Hematopoietic multipotent progenitor cell (in vitro differentiated cells): ENCODE data around the gene OVCH2. TPM values are rescaled to one million over a fixed set of nuclear protein-coding genes. Genes with fewer than 3 reads are reported as not detected.
A peak's percentile ranks its signal among the peaks of the same experiment; 100 is the strongest.
"Not testable (repeated sequence)": the region's sequence is repeated elsewhere in the genome, so short reads cannot be mapped to it uniquely, and the experiment has no call there.

Experiments
- DNase-seq, 3 donors: peaks; one replicate each; pipeline ENCODE4 v3.0.0-alpha.2; 2011 to 2015; ENCODE audit warnings: low read depth in 2 of 3, low spot score in 2 of 3
- total RNA-seq: library from RNA; depleted of rRNA; stranded (reverse); fragments of >200 nt; gene quantifications from one replicate; pipeline ENCODE4 v1.2.3, GENCODE V29; 2012

The OVCH2 gene, protein sequence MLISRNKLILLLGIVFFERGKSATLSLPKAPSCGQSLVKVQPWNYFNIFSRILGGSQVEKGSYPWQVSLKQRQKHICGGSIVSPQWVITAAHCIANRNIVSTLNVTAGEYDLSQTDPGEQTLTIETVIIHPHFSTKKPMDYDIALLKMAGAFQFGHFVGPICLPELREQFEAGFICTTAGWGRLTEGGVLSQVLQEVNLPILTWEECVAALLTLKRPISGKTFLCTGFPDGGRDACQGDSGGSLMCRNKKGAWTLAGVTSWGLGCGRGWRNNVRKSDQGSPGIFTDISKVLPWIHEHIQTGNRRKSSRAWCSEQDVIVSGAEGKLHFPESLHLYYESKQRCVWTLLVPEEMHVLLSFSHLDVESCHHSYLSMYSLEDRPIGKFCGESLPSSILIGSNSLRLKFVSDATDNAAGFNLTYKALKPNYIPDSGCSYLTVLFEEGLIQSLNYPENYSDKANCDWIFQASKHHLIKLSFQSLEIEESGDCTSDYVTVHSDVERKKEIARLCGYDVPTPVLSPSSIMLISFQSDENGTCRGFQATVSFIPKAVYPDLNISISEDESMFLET
- not detected for total RNA-seq

- no peak for DNase-seq
Observed at GRCh38 chr11:7706377-7706776, at the start of gene OVCH2. OVCH2 (minus strand) TSS chr11:7706477; CDS start chr11:7706394, 83 bp downstream.

DNA sequence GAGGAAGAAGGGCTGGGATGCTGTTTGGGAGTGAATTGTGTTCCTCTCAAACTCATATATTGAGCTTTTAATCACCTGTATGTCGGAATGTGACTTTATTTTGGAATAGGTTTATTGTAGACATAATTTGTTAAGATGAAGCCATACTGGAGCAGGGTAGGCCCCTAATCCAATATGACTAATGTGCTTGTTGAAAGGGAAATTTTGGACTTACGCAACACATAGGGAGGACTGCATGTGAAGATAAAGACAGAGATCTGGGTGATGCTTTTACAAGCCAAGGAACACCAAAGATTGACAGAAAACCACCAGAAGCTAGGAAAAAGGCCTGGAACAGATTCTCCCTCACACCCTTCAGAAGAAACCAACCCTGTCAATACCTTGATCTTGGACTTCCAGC is 43.2 kb upstream of the OVCH2 start:
- no peak for DNase-seq

GRCh38 chr11:7734767-7735166 is 28.5 kb upstream of the OVCH2 start:
- not testable (repeated sequence) for DNase-seq

DNA sequence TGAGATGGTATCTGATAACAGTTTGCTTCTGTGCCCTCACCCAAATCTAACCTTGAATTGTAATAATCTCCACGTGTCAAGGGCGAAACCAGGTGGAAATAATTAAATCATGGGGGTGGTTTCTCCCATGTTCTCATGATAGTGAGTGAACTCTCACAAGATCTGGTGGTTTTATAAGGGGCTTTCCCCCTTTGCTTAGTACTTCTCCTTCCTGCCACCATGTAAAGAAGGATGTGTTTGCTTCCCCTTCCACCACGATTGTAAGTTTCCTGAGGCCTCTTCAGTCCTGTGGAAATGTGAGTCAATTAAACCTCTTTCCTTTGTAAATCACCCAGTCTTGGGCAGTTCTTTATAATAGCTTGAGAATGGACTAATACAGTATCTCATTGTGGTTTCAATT is 8.5 kb upstream of the OVCH2 start:
- no peak for DNase-seq

DNA sequence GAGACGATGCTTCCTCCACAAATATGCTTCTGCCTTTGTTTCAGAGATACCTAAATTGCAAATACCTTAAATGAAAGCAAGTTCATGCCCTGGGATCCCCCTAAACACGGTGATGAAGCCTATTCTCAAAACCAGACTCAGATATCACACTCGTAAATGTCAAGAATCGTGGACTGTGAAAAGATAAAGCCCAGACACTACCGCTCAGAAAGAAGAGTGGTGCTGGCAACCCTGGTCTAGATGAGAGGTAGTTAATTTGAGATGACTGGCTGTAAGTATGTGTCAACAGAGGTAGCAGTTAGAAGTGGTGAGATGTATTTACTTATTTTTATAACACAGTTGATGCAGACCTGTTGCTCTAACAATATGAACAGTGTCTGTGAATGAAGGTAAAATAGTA is 2.5 kb downstream of the OVCH2 start:
- DNase-seq = no peak

- DNase-seq = no peak
Observed at GRCh38 chr11:7696424-7696823, 9.9 kb downstream of the OVCH2 start.

DNA sequence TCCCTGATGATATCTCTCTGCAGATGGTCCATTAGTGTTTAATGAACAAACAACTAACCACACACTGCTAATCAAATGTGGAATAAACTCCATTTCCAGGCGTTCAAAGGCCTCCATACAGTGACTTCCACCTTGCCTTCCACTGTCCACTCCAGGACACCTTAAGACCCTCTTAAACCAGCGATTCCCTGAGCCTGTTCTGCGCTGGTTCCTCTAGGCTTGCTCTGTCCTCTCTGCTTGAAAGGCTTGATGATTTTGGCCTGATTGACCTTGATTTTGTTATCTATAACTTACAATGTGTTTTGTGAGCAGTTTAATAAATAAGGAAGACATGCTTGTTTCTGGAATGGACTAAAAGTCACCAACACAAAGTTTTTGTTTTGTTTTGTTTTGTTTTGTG is 12.0 kb downstream of the OVCH2 start:
- no peak for DNase-seq

DNA sequence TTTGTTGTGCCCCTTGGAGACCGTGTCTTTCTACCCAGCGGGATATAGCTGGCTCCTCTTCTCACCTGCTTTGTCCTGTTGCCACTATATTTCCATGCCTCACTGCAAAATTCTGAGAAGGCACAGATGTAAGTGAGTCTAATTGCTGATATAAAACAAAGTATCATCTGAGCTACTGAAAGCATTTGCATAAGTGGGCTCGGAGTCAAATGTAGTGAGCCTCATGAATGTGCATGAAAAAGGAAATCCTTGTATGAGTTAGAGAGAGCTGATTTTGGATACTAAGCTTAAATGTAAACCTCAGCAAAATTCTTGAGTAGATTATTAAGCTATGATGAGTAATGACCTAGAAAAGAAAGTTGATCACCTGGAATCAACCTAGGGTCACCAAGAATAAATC is 13.9 kb downstream of the OVCH2 start:
- DNase-seq = no peak

DNA sequence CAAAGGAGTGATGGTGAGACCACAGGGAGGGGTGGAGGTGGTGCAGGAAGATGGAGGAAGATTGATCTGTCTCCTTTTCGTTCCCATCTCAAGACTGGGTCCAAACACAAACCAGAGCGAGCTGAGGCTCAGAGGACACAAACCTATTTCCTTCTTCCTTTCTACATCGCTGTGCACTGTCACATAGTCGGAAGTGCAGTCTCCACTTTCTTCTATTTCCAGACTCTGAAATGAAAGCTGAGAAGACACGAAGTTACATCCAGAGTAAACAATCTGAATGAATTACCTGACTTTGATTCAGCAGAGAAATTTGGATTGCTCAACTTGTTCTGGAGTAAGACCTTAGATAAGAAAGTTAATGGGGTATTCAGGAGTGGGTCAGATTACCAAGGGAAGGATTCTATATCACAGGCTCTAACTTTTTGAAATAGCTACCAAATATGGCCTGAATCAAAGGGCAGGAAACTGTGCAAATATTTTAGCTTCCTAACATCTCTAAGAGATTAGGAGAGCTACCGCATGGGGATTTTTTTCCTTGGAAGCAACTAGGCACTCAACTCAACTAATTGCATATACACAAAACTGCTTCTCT is 14.4 kb downstream of the OVCH2 start:
- DNase-seq = no peak

- no peak for DNase-seq
Observed at GRCh38 chr11:7690648-7691047, 15.6 kb downstream of the OVCH2 start.

DNA sequence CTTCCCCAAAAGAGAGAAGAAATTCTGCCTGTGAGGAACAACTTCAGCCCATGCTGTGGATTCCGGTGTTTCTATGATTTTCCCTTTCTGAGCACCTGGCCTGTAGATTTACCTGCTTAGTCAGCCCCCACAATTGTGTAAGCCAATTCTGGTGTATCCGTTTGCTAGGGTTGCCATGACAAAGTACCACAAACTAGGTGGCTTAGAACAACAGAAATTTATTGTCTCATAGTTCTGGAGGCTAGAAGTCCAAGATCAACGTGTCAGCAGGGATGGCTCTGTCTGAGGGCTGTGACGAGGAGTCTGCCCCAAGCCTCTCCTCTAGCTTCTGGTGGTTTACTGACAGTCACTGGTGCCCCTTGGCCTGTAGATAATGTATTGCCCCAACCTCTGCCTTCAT is 17.0 kb downstream of the OVCH2 start:
- no peak for DNase-seq

- DNase-seq = peak in 1 of 3 donors; percentile 45
Observed at GRCh38 chr11:7688238-7688826, 17.9 kb downstream of the OVCH2 start.

DNA sequence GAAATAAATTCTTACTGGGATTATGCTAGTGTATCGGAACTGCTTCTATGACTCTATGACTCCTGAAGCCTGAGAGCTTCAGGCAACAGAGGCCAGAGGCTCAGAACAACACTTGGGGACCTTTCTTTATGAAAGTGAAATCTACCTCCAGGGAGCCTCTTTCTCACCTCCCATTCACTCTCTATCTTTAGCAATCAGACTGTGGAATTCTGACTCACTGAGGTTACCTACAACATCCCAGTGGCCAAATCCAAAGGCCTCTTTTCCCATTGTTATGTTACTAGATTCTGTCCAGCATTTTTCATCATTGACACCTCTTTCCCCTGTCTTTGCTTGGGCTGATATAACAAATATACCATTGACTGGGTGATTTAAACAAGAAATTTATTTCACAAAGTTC is 18.9 kb downstream of the OVCH2 start:
- no peak for DNase-seq

DNA sequence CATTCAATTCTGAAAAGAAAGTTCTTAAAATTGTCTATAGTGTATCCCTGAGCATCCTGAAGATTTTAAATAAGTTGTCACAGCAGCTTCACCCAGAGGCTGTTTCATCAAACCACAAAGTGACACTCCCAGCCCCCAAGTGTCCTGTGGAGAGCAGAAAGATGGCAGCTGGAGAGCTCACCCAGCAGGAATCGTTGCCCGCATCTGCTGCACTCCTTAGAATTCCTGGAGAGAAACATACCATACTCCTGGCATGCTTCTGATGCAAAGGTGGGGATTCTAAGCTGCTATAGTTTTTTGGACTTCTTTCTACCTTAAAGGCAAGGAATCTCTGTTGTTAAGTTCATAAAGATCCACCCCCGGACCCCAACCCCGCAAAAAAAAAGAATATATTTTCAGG is 19.5 kb downstream of the OVCH2 start:
- no peak for DNase-seq

GRCh38 chr11:7683571-7683970 is 22.7 kb downstream of the OVCH2 start:
- no peak for DNase-seq

- no peak for DNase-seq
Observed at GRCh38 chr11:7677796-7678201, 28.5 kb downstream of the OVCH2 start.

DNA sequence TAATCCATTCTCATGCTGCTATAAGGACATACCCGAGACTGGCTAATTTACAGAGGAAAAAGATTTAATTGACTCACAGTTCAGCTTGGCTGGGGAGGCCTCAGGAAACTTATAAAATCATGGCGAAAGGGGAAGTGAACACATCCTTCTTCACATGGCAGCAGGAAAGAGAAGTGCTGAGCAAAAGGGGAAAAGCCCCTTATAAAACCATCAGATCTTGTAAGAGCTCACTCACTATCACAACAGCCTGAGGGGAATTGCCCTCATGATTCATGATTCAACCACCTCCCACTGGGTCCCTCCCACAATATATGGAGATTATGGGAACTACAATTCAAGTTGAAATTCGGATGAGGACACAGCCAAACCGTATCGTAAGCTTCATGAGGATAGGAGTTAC is 29.2 kb downstream of the OVCH2 start:
- DNase-seq = no peak

DNA sequence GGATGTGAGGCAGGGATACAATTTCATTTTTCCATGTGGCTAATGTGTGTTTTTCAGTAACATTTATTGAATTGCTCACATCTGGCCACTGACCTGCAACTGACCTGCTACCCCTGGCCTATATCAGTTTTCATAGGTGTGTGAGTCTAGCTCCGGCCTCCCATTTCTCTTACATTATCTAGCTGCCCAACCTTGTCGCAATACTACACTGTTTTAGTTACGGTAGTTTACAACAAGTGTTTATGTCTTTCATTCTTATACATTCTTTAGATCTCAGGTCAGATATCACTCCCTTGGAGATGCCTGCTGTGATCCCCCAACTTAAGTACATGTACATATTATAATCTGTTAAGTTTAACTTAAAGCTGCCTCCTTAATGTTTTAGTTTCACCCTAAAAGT is 30.6 kb downstream of the OVCH2 start:
- DNase-seq = no peak

DNA sequence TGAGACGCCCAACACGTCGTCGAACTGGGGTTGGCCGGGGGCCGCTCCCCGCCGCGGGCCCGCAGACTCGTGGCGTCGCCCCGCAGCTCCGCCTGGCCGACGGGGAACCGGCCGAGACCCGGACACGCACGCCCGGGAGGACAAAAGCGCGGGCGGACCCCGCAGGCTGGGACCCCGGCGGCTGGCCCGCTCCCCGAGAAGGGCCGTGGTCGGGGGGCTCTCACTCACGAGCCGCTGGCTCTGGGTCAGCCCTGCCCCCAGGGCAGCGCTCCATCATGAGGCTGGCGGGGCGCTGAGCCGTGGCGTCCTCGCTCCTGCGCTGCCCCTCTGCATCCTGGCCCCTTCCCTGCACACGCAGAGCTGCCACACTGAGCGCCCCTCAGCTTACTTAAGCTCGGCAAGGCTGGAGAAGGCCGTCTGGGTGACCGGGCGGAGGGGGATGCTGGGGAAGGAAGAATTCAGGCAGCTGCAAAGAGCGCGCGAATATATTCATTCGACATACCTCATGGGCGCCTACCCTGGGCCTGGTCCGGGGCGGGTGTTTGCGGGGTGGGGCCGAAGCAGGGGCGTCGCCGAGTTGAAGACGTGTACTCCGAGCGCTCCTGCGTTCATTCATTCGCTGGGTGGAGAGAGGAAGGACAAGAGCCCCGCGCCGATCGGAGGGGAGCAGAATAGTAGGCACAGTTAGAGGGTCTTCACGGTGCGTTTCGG is 32.4 kb downstream of the OVCH2 start:
- peak in 1 of 3 donors; percentile 25 for DNase-seq

GRCh38 chr11:7672960-7673723 is 33.1 kb downstream of the OVCH2 start, which contains the start of gene CYB5R2:
CYB5R2 (minus strand) TSS chr11:7673500; CDS start chr11:7672825, 675 bp downstream.
- DNase-seq = no peak
